Measurements from ENCODE around the gene PRKD2. TPM values are rescaled to one million over a fixed set of nuclear protein-coding genes. Genes with fewer than 3 reads are reported as not detected.

Gene PRKD2
- total RNA-seq, 1 donor from 2014 or later: 13.3 TPM

Small RNAs within 50 kb of the gene (microRNA-seq; reads per million reads assigned to microRNA genes)
- 4.9 reads per million, percentile 5 among the genes with 10 or more reads in this experiment for gene MIR320E

Other genes starting within 250 kb of the PRKD2 start
- 11.1 TPM for gene PNMA8A, start 245.6 kb downstream of the PRKD2 start, total RNA-seq
- gene PNMA8B, start 221.2 kb downstream of the PRKD2 start, total RNA-seq: 0.75 TPM
- gene CALM3, start 115.8 kb downstream of the PRKD2 start, total RNA-seq: 271 TPM
- gene PTGIR, start 92.0 kb downstream of the PRKD2 start, total RNA-seq: 8.6 TPM
- gene GNG8, start 80.9 kb downstream of the PRKD2 start, total RNA-seq: not detected
- gene DACT3, start 55.9 kb downstream of the PRKD2 start, total RNA-seq: 23.8 TPM
- gene FKRP, start 28.9 kb upstream of the PRKD2 start, total RNA-seq: 24.2 TPM
- 54.2 TPM for gene STRN4, start 29.3 kb upstream of the PRKD2 start, total RNA-seq
- 6.8 TPM for gene SLC1A5, start 71.5 kb upstream of the PRKD2 start, total RNA-seq
- 77.3 TPM for gene AP2S1, start 133.7 kb upstream of the PRKD2 start, total RNA-seq
- 93.0 TPM for gene ARHGAP35, start 143.9 kb upstream of the PRKD2 start, total RNA-seq